Mucosa of descending colon (tissue), 3 donors: ENCODE measurements around the gene MAGI2. TPM values are rescaled to one million over a fixed set of nuclear protein-coding genes. Genes with fewer than 3 reads are reported as not detected.

Experiments
- ATAC-seq: fragments of 200-7000 bp; cut with Tn5 transposase; one replicate; pipeline ENCODE4 v1.9.1; 2020; ENCODE audit warnings: mild to moderate bottlenecking, moderate library complexity
- DNase-seq, 3 donors: peaks; one replicate each; pipeline ENCODE4 v3.0.0-alpha.2; 2020
- H3K36me3 ChIP-seq: fragments of 200-600 bp; one replicate; pipeline ENCODE4 v1.8.0; 2021; ENCODE audit warnings: low read depth, mild to moderate bottlenecking
- H3K4me1 ChIP-seq: fragments of 200-600 bp; one replicate; pipeline ENCODE4 v1.8.0; 2021; ENCODE audit warnings: low read depth, mild to moderate bottlenecking
- H3K4me3 ChIP-seq: fragments of 200-600 bp; one replicate; pipeline ENCODE4 v1.8.0; 2021; ENCODE audit warnings: mild to moderate bottlenecking
- H3K9me3 ChIP-seq: fragments of 200-600 bp; one replicate; pipeline ENCODE4 v1.8.0; 2021; ENCODE audit warnings: mild to moderate bottlenecking
- intact Hi-C, 2 donors: fragments of 100-400 bp; cut with DNase I in 1 of 2; cut with micrococcal nuclease in 1 of 2; formaldehyde crosslinking; loops; one replicate each; pipeline versions ENCODE4 v1.11.0 to v1.11.1; 2022; cut with DNase I, micrococcal nuclease
- total RNA-seq, 3 donors: library from RNA; stranded (reverse); fragmentation: NEBNext Ultra II Directional in 2 of 3; extraction: Animal tissue kit (Norgen Biotek cat#: 25700) in 2 of 3; gene quantifications; one replicate each; pipeline versions ENCODE4 v1.2.1 to v1.2.4, GENCODE V29; 2021 to 2023
- TF ChIP-seq, protein P1 (sequence below): fragments of 200-600 bp; IDR thresholded peaks from one replicate; pipeline ENCODE4 v1.8.0; 2022; ENCODE audit warnings: antibody characterized with exemption, mild to moderate bottlenecking
- donor health status: DM: no; HTN: no; CAD: no; lungs with moderate emphysema.
- donor health status: DM: no; HTN: no; CAD: no.
- donor health status: DM: no; HTN: yes; CAD: no.

The MAGI2 gene
- total RNA-seq, 3 donors from 2014 or later, result 1.9 to 14.5 (median 2.7) TPM

GRCh38 chr7:78130446-78131215 lies 1322.8 kb downstream of the MAGI2 start:
- Histone ChIP-seq H3K4me1 (no peaks in the 10 kb centered on the region), H3K4me3 (no peak overlapping the region), H3K36me3 (no peaks in the 10 kb centered on the region), H3K9me3 (no peaks in the 10 kb centered on the region)
- TF ChIP-seq, protein P1, sequence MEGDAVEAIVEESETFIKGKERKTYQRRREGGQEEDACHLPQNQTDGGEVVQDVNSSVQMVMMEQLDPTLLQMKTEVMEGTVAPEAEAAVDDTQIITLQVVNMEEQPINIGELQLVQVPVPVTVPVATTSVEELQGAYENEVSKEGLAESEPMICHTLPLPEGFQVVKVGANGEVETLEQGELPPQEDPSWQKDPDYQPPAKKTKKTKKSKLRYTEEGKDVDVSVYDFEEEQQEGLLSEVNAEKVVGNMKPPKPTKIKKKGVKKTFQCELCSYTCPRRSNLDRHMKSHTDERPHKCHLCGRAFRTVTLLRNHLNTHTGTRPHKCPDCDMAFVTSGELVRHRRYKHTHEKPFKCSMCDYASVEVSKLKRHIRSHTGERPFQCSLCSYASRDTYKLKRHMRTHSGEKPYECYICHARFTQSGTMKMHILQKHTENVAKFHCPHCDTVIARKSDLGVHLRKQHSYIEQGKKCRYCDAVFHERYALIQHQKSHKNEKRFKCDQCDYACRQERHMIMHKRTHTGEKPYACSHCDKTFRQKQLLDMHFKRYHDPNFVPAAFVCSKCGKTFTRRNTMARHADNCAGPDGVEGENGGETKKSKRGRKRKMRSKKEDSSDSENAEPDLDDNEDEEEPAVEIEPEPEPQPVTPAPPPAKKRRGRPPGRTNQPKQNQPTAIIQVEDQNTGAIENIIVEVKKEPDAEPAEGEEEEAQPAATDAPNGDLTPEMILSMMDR, result no peak
- DNase-seq (no peak), ATAC-seq (no peak)
- intact Hi-C loops, result no loop called here

GRCh38 chr7:78129865-78130264 lies 1323.6 kb downstream of the MAGI2 start:
- no peaks in the 10 kb centered on the region for H3K36me3 ChIP-seq
- TF ChIP-seq, protein P1, result no peak
- H3K9me3 ChIP-seq, result no peaks in the 10 kb centered on the region
- ATAC-seq, result no peak
- no peak overlapping the region for H3K4me3 ChIP-seq
- intact Hi-C loops, result no loop called here
- no peaks in the 10 kb centered on the region for H3K4me1 ChIP-seq
- no peak for DNase-seq

DNA sequence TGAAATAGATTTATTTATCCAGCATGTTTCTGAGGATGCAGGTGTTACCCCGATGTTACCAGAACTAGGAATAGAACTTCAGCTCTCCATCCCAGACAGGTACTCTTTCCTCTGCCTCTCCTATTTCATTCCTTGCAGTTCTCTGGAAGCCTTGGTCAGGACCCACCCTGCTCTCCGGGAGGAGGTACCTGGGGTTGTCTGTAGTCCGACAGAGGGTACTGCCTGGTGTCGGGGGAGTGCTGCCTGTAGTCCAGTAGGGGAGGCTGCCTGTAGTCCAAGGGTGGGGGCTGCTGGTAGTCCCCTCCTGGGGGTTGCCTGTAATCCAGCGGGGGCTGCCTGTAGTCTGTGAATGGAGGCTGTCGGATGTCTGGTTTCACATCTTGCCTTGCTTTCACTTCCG lies 1326.5 kb downstream of the MAGI2 start:
- H3K36me3 ChIP-seq, result no peaks in the 10 kb centered on the region
- TF ChIP-seq, protein P1, result no peak
- no peaks in the 10 kb centered on the region for H3K4me1 ChIP-seq
- DNase-seq (no peak), ATAC-seq (no peak)
- no peaks in the 10 kb centered on the region for H3K9me3 ChIP-seq
- intact Hi-C loops, result no loop called here
- H3K4me3 ChIP-seq, result no peak overlapping the region

DNA sequence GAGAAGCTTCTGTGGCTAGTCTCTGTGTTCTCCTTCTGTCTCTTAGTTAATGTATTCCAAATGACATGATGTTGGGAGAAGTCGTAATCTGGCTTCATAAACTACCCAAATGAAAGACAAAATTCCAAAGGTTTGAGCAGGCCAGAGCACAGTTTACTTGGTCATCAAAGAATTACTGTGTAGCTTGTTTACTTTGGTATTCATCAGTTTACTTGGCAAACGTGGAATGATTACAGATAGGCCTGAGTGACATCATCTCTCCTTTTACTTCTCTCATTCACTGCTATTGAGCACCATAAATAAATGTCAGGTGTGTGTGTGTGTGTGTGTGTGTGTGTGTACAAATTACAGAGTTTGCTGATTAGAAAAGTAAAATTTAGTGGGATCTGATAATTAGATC lies 1327.6 kb downstream of the MAGI2 start:
- H3K9me3 ChIP-seq, result no peaks in the 10 kb centered on the region
- no peak for DNase-seq
- no peaks in the 10 kb centered on the region for H3K4me1 ChIP-seq
- no peaks in the 10 kb centered on the region for H3K36me3 ChIP-seq
- no peak for ATAC-seq
- TF ChIP-seq, protein P1, result no peak
- no peak overlapping the region for H3K4me3 ChIP-seq
- intact Hi-C loops, result no loop called here

- TF ChIP-seq, protein P1, result no peak
- H3K4me3 ChIP-seq, result no peak overlapping the region
- ATAC-seq (no peak), DNase-seq (no peak)
- H3K36me3 ChIP-seq, result no peaks in the 10 kb centered on the region
- no peaks in the 10 kb centered on the region for H3K4me1 ChIP-seq
- intact Hi-C loops, result no loop called here
- no peaks in the 10 kb centered on the region for H3K9me3 ChIP-seq
Measured at GRCh38 chr7:78124216-78124615, 1329.3 kb downstream of the MAGI2 start.
